Tibial artery (tissue), 4 donors: ENCODE data around the gene AKAP6.

Experiments used
- DNase-seq, 2 donors: peaks; one replicate each; pipeline ENCODE4 v3.0.0-alpha.2; 2019
- H3K27ac ChIP-seq, 2 donors: fragments of 200-600 bp; sonication (generic) in 1 of 2; 1 replicate in 1 of 2; 2 replicates in 1 of 2; pipeline ENCODE4 v1.5.1; 2018 to 2019; ENCODE audit warnings: mild to moderate bottlenecking in 1 of 2
- H3K27me3 ChIP-seq, 2 donors: fragments of 200-600 bp; sonication (generic) in 1 of 2; one replicate each; pipeline versions ENCODE4 v1.5.1 to v1.6.0; 2016 to 2019
- H3K36me3 ChIP-seq, 3 donors: fragments of 200-600 bp; sonication (generic) in 2 of 3; one replicate each; pipeline ENCODE4 v1.5.1; 2016 to 2019; ENCODE audit warnings: mild to moderate bottlenecking in 2 of 3
- H3K4me1 ChIP-seq, 4 donors: fragments of 200-600 bp; sonication (generic) in 2 of 4; 1 replicate in 3 of 4; 2 replicates in 1 of 4; pipeline ENCODE4 v1.5.1; 2016 to 2019
- H3K4me3 ChIP-seq, 2 donors: fragments of 200-600 bp; sonication (generic) in 1 of 2; 1 replicate in 1 of 2; 2 replicates in 1 of 2; pipeline ENCODE4 v1.5.1; 2018 to 2019; ENCODE audit warnings: mild to moderate bottlenecking in 2 of 2
- H3K9me3 ChIP-seq, 3 donors: fragments of 200-600 bp; sonication (generic) in 1 of 3; one replicate each; pipeline ENCODE4 v1.5.1; 2016 to 2019
- intact Hi-C: fragments of 100-400 bp; cut with DNase I; formaldehyde crosslinking; loops from one replicate; pipeline ENCODE4 v1.15.0; 2023; ENCODE audit warnings: low total_unique reads
- TF ChIP-seq, protein P1 (sequence below), 2 experiments: fragments of 200-600 bp in 1 of 2; fragments of 450-650 bp in 1 of 2; IDR thresholded peaks; one replicate each; pipeline ENCODE4 v1.5.1; 2017 to 2019; ENCODE audit warnings: antibody characterized with exemption in 2 of 2, mild to moderate bottlenecking in 1 of 2, moderate library complexity in 1 of 2

Gene AKAP6

GRCh38 chr14:32494609-32495434 is 165.7 kb downstream of the AKAP6 start:
- Histone ChIP-seq H3K9me3 (no peaks in the 10 kb centered on the region), H3K36me3 (no peaks in the 10 kb centered on the region), H3K4me3 (peak overlapping the region; percentile 22 to 33), H3K27me3 (no peaks in the 10 kb centered on the region), H3K4me1 (peaks cover 0 to 90% (median 10%) of the 10 kb centered on the region in 4 donors), H3K27ac (peak overlapping the region; percentile 59 to 68)
- TF ChIP-seq, protein P1, sequence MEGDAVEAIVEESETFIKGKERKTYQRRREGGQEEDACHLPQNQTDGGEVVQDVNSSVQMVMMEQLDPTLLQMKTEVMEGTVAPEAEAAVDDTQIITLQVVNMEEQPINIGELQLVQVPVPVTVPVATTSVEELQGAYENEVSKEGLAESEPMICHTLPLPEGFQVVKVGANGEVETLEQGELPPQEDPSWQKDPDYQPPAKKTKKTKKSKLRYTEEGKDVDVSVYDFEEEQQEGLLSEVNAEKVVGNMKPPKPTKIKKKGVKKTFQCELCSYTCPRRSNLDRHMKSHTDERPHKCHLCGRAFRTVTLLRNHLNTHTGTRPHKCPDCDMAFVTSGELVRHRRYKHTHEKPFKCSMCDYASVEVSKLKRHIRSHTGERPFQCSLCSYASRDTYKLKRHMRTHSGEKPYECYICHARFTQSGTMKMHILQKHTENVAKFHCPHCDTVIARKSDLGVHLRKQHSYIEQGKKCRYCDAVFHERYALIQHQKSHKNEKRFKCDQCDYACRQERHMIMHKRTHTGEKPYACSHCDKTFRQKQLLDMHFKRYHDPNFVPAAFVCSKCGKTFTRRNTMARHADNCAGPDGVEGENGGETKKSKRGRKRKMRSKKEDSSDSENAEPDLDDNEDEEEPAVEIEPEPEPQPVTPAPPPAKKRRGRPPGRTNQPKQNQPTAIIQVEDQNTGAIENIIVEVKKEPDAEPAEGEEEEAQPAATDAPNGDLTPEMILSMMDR (IDR thresholded peaks at IDR 0.05): no peak
- intact Hi-C loops: no loop called here
- DNase-seq: no peak

- intact Hi-C loops: no loop called here
- Histone ChIP-seq H3K27ac (peak overlapping the region; percentile 59 to 68), H3K36me3 (no peaks in the 10 kb centered on the region), H3K27me3 (no peaks in the 10 kb centered on the region), H3K4me3 (peak overlapping the region; percentile 22 to 33), H3K9me3 (no peaks in the 10 kb centered on the region), H3K4me1 (peaks cover 0 to 90% (median 13%) of the 10 kb centered on the region in 4 donors)
- TF ChIP-seq, protein P1 (IDR thresholded peaks at IDR 0.05): no peak
- no peak for DNase-seq
Observed at GRCh38 chr14:32495435-32495734, 166.3 kb downstream of the AKAP6 start.

- H3K9me3 ChIP-seq: no peaks in the 10 kb centered on the region
- no peak for DNase-seq
- intact Hi-C loops: no loop called here
- H3K4me1 ChIP-seq: peaks cover 0 to 91% (median 11%) of the 10 kb centered on the region in 4 donors
- H3K36me3 ChIP-seq: no peaks in the 10 kb centered on the region
- H3K4me3 ChIP-seq: no peak overlapping the region
- no peaks in the 10 kb centered on the region for H3K27me3 ChIP-seq
- TF ChIP-seq, protein P1 (IDR thresholded peaks at IDR 0.05): no peak
- peak overlapping the region; percentile 5 to 68 for H3K27ac ChIP-seq
Observed at GRCh38 chr14:32497248-32497647, 168.2 kb downstream of the AKAP6 start.

DNA sequence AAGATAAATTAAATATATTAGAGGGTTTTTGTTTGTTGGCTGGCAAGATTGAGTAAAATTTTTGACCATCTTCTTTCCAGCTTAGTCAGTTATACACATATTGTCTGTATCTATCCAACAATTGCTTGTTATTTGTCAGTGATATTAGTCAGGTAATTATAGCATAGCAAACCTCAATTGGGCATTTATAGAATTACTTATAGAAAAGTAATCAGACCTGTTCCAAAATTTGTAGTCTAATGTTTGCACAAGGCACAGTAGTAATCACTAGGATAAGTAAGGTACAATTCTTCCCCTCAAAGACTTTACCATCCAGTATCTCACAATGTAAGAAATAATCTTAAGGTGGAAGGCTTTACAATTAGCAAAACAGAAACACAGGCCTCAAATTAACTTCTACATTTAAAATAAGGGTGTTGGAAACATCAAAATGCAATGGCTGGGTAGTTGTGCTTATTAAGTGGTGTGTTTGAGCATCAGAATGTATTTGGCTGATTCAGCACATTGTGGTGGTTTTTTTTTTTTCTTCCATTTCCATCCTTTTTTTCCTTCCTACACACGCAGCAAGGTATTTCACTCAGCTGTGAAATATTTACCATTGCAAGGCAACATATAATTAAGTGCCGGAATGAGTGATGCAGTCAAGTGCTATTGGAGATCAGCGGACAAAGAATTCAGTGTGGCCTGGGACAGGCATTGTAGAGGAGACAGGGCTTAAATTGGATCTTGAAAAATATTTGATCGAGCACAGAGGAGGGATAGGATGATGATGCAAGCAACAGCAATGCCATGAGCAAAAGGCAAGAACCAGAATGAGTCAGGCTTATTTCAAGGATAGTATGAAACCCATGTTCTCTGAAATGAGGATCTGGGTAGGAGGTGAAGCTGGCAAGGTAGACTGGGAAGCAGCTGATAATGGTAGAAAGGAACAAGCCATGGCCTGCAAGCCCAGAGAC is 178.2 kb downstream of the AKAP6 start:
- no peaks in the 10 kb centered on the region for H3K27me3 ChIP-seq
- intact Hi-C loops: loop anchor here (5.0 kb wide), 1 partner anchor 430 kb away; the partner anchor contains the start of gene ARHGAP5
- H3K9me3 ChIP-seq: no peaks in the 10 kb centered on the region

GRCh38 chr14:32508281-32508680 is 179.2 kb downstream of the AKAP6 start:
- H3K4me3 ChIP-seq: no peak overlapping the region
- intact Hi-C loops: loop anchor here (5.0 kb wide), 1 partner anchor 431 kb away; the partner anchor contains the start of gene ARHGAP5
- no peaks in the 10 kb centered on the region for H3K36me3 ChIP-seq
- TF ChIP-seq, protein P1 (IDR thresholded peaks at IDR 0.05): no peak
- peak overlapping the region; percentile 36 to 79 for H3K27ac ChIP-seq
- peaks cover 0 to 60% (median 17%) of the 10 kb centered on the region in 4 donors for H3K4me1 ChIP-seq
- H3K9me3 ChIP-seq: no peaks in the 10 kb centered on the region
- no peaks in the 10 kb centered on the region for H3K27me3 ChIP-seq
- DNase-seq: no peak

More for the DNA sequence above, 178.2 kb downstream of the AKAP6 start:
- H3K36me3 ChIP-seq: no peaks in the 10 kb centered on the region
- peaks cover 0 to 53% (median 10%) of the 10 kb centered on the region in 4 donors for H3K4me1 ChIP-seq
- no peak overlapping the region for H3K4me3 ChIP-seq
- peak overlapping the region; percentile 36 to 79 for H3K27ac ChIP-seq
- DNase-seq: no peak
- TF ChIP-seq, protein P1 (IDR thresholded peaks at IDR 0.05): no peak
